Measurements from ENCODE around the gene NNAT. TPM values are rescaled to one million over a fixed set of nuclear protein-coding genes. Genes with fewer than 3 reads are reported as not detected.

Gene NNAT
- total RNA-seq, 2 donors from 2014 or later = 0.93 to 2.1 TPM

DNA sequence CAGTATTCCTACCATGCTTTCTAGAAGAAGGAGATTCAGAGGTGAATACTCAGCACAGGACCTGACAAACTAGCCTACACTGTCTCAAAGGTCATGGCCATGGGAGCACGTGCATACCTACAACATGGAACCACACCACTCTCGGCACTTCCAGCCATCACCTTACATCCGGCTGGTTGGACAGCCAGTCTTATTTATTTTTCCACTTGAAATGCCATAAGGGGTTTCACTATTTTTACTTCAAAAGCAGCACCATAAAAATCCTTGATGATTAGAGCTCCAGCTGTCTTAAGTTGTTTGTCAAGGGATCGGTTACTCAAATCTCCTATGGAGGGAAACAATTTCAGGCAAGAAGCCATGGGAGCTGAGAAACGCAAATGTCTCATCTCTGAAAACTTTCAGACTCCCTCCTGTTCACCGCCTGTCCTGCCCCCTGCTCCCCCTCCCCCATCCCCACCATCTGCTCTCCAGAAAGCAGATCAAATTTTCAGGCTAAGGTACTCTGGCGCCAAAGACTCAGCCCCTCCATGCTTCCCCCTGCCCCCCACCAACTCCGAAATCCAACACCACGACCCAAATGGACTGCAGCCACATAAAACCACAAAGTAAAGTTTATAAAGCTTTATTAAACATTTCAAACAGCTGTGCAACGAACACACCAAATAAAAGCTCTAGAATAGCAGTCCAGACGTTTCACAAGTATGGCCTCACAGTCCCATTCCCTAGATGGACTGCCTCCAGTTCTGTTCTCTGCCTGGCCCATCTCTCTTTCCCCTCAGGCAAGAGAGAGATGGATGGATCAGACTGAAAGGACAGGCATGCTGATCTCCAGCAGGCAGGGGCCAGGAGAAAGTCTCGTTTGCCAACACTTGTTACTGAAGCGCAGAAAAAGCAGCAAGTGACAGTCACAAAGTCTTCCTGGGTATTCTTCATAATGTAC, 4.0 kb upstream of the NNAT start:
- Mint-ChIP-seq H3K9me3 (no peaks in the 10 kb centered on the region), H3K27ac (no peak overlapping the region), H3K36me3 (no peaks in the 10 kb centered on the region)
- ATAC-seq = no peak
- no peak for DNase-seq (ENCODE audit: low spot score in 2 of 2)

DNA sequence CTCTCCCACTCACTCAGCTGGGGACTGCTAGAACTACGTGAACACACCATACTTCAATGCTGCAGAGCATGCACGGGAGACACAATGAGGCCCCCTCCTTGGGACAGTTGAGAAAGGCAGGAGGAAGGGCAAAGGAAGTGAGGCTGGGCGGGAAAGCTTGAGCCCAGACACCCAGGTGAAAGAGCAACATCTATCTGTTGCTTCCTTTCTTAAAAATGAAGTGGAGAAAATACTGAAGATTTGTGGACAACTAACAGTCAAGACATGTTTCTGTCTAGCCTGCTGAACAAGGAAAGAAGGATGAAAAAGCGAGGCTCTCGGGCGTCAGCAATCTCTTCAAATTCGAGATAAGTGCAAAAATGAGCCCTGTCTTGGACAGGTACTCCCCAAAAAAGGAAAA, 3.0 kb upstream of the NNAT start:
- Mint-ChIP-seq H3K36me3 (no peaks in the 10 kb centered on the region), H3K9me3 (no peaks in the 10 kb centered on the region), H3K27ac (peak overlapping the region in 1 of 2 donors; percentile 1)
- ATAC-seq (no peak), DNase-seq (ENCODE audit: low spot score in 2 of 2) (no peak)

DNA sequence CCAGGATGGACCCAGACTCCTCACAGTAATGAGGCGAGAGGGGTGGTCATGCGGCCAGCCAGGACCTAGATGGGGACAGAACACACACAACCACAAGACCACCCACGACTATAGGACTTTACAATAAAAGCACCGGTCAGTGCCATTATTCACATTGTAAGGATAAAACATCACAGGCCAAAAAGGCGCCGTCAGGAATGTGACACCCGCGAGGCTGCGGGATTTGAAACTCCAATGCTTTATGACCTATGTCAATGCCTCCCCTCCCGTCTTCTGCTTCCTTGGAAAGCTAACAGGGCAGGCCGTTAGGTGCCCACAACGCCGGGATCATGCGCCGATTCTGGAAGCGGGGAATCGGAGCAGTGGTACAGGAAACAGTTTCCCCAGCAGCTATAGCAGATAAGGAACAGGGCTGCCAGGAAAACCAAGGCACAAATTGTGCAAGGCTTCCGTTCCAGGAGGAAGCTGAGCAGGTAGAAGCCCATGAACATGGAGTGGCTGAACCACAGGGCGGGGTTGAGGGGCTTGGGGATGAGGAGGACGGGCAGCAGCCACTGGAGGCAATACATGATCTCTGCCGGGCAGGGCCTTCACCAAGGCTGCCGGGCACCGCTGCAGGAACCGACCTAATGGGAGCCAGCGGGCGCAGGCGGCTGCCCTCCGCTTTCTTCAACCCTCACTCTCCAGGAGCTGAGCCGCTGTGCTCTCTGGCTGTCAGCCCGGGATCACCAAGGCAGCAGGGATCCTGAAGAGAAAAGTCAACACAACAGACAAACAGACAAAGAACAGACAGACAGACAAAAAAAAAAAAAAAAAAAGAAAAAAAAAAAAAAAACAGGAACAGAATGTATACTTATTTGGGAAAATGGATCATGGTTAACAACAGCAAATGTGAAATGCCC, 2.2 kb upstream of the NNAT start:
- ATAC-seq = no peak
- no peak for DNase-seq (ENCODE audit: low spot score in 2 of 2)
- no peaks in the 10 kb centered on the region for H3K36me3 Mint-ChIP-seq
- H3K9me3 Mint-ChIP-seq = no peaks in the 10 kb centered on the region
- H3K27ac Mint-ChIP-seq = peak overlapping the region in 1 of 2 donors; percentile 1

DNA sequence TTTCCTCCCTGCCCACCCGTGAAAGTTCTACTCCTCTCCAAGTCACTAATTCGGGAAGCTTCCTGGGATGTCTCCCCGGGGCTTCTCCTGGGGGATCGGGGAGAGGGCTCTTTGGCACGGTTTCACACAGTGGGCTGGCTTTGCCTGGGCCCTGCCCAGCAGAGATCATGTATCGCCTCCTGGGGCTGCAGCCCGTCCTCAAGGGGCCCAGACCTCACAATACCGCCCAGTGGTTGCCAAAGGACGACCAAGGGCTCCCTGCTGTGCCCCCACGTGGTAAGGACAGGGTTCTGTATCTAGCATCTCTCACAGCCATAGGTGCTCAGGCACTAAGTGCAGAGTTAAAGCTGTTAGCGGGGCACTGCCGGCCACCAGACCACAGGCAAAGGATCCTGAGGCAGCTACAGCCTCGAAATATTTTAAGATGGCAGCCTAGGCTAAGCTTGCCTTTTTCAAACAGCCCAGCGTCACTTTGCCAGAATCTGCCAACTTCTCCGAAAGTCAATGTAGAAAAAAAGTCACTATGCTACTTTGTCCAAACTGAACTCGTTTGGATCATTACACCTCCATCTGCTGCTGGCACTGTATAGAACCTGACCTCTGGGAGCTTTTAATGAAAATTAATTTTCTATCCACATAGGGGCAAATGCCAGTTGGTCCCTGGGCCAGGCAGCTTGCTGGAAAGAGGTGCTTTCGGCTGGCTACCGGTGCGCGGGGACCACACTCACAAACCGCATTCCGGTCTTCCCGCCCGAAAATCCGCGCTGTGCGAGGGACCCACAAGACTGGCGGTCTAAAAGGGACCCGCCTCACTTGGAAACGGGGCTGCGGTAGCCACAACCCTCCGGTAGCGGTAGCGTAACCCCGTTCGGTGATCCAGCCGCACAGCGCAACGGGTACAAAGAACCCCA, 1.3 kb upstream of the NNAT start:
- ATAC-seq (no peak), DNase-seq (ENCODE audit: low spot score in 2 of 2) (no peak)
- H3K9me3 Mint-ChIP-seq = no peaks in the 10 kb centered on the region
- no peaks in the 10 kb centered on the region for H3K36me3 Mint-ChIP-seq
- H3K27ac Mint-ChIP-seq = no peak overlapping the region

DNA sequence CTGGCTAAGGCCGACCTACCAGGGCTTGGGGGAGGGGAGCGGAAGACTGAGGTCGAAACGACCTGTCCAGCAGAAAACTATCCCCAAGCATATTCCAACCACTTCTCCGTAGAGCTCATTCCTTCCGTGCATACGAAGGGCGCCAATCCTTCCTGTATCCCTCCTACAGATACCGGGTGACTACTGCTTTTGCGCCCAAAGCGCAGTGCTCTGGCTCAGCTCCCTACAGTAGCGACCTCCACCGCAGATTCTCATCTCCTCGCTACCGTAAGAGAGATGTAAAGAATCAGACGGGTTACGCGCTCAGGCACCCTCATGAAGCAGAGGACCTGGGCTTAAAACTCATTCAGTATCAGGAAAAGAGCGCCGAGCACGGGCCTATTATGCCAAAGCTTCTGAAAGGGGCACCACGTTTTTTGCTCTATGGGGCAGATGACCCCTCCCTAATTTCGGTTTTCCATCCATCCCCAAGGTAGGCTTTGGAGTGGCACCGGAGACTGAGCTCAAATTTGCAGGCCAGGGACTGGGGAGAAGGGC, 563 bp upstream of the NNAT start:
- Mint-ChIP-seq H3K9me3 (no peaks in the 10 kb centered on the region), H3K27ac (no peak overlapping the region), H3K36me3 (no peaks in the 10 kb centered on the region)
- DNase-seq (ENCODE audit: low spot score in 2 of 2) = no peak
- ATAC-seq = peak in 1 of 2 donors; percentile 29

DNA sequence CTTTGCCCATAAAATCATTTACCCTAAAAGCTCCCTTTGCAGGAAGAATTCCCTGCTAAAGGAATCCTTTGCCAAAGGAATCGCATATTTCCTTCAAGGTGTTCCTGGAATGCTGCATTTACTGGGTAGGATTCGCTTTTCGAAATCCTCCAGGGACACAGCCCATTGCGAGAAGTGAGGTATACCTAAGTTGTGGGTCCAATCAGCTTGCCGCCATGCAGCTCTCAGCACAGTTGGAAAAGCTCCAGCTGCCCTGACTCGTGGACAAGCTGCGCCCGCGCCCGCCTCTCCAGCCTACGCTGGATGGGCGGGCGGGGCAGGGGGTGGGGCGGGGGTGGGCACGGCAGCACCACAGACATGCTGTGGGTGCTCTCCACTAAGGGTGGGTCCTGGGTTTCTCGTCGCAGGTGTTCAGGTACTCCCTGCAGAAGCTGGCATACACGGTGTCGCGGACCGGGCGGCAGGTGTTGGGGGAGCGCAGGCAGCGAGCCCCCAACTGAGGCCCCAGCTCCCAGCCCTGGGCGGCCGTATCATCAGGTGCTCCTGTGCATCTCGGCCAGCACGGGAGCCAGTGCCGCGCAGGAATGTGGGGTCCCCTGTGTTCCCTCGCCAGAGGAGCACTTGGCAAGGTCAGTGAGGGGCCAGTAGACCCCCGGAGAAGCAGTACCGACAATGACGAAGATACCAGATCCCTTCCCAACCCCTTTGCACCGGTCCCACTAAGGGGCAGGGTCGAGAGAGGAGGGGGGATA, 1.4 kb downstream of the NNAT start:
- no peak for ATAC-seq
- H3K27ac Mint-ChIP-seq = no peak overlapping the region
- no peaks in the 10 kb centered on the region for H3K9me3 Mint-ChIP-seq
- no peaks in the 10 kb centered on the region for H3K36me3 Mint-ChIP-seq
- DNase-seq (ENCODE audit: low spot score in 2 of 2) = no peak

DNA sequence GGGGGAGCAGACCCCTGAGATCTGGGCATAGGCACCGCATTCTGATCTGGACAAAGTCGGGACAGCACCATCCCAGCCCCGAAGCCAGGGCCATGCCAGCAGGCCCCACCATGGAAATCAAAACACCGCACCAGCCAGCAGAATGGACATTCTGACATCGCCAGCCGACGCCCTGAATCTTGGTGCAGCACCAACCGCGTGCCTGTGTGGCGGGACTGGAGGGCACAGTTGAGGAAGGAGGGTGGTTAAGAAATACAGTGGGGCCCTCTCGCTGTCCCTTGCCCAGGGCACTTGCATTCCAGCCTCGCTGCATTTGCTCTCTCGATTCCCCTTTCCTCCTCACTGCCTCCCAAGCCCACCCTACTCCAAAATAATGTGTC, 2.0 kb downstream of the NNAT start:
- no peaks in the 10 kb centered on the region for H3K9me3 Mint-ChIP-seq
- H3K36me3 Mint-ChIP-seq = no peaks in the 10 kb centered on the region
- H3K27ac Mint-ChIP-seq = no peak overlapping the region
- DNase-seq (ENCODE audit: low spot score in 2 of 2) (no peak), ATAC-seq (no peak)

DNA sequence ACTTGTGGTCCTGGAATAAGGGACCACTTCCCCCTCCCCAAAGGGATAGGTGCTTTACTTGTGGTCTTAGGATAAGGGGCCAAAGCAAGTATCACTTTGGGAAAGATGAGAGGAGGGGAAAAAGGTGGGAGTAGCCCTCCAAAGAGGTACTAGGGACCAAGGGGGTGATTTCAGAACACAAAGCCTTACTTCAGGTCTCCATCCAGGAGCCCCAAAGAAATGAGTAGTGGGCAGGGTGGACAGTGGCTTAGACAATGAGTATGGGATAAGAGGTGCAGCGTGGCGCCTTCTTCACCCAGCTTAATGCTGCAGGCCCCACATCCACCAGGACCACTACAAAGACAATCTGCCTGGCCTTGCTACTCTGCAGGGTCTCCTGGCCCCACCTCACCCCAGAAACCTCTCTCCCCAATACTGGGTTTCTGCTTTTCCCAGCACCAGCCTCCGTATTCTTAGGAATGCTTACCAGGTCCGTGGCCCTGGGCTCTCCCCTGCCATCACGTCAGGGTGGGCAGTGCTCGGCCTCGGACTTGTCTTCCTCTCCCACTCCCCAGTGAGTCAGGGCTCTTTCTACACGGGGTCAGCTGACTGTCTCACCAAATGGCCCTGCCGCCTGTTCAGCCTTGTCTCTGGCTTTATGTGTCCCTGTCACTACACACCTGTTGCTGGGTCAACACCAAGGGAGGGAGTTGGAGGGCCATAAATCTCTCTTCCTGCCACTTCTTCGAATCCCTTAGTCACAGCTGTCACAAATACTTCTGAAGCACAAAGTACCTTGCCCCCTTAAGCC, 3.1 kb downstream of the NNAT start:
- peak overlapping the region in 1 of 2 donors; percentile 1 for H3K27ac Mint-ChIP-seq
- DNase-seq (ENCODE audit: low spot score in 2 of 2) (no peak), ATAC-seq (no peak)
- H3K9me3 Mint-ChIP-seq = no peaks in the 10 kb centered on the region
- no peaks in the 10 kb centered on the region for H3K36me3 Mint-ChIP-seq

DNA sequence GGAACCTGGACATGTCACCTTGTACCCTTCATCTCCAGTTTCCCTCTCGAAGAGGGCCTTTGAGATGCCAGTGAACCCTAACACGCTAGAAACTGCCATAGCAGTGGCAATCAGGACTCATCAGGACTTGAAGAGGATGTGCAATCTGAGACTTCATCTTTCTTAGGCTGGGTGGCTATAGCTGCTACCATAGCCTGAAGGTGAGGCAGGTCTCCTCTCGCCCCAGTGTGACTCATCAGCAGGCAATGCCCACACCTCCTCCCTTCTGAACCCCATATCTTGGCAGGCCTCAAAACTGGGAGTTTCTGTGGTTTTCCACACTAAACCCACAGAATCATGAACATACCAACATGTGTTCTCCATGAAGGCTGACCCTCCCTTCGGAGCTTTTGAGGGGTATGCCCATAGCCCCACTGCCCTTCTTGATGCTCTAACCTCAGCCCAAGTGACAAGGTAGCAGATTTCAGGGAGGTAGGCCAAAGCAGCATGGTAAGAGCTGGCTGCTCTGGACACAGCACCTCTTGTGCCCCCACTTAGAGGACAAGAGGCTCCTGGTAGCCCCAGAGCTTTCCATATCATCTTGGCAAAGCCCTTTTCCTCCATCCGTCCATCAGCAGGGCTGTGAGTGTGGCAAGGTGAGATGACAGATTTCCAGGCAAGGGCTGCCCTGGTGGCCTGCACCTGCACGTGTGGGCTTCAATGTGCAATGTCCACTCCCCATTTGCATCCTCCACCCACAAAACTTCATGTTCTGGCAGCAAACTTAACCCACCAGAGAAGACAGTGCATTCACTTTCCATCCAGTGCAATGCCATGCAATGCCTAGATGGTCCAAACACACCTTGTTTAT, 4.0 kb downstream of the NNAT start:
- DNase-seq (ENCODE audit: low spot score in 2 of 2) (no peak), ATAC-seq (peak in 1 of 2 donors; percentile 35)
- Mint-ChIP-seq H3K36me3 (no peaks in the 10 kb centered on the region), H3K27ac (peak overlapping the region; percentile 1 to 53), H3K9me3 (no peaks in the 10 kb centered on the region)

DNA sequence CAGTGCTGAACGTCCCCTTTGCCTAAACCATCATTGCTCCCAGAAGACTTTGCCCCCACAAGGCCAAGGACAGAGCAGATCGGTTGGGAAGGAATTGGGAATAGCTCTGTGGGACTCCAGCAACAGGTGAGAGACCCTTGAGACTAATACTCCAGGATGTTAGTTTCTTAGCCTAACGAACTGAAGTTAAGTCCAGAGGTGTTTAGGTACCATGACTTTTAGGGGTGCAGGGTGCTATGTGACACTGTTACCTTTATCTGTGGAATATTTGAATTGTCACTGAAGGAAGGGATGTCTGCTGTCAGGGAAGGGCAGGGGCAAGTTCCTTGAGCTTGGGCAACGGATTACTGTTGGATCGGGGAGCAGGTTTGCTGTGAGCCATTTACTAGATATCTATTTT, 4.8 kb downstream of the NNAT start:
- Mint-ChIP-seq H3K9me3 (no peaks in the 10 kb centered on the region), H3K36me3 (no peaks in the 10 kb centered on the region), H3K27ac (peak overlapping the region in 1 of 2 donors; percentile 53)
- ATAC-seq = no peak
- DNase-seq (ENCODE audit: low spot score in 2 of 2) = no peak

DNA sequence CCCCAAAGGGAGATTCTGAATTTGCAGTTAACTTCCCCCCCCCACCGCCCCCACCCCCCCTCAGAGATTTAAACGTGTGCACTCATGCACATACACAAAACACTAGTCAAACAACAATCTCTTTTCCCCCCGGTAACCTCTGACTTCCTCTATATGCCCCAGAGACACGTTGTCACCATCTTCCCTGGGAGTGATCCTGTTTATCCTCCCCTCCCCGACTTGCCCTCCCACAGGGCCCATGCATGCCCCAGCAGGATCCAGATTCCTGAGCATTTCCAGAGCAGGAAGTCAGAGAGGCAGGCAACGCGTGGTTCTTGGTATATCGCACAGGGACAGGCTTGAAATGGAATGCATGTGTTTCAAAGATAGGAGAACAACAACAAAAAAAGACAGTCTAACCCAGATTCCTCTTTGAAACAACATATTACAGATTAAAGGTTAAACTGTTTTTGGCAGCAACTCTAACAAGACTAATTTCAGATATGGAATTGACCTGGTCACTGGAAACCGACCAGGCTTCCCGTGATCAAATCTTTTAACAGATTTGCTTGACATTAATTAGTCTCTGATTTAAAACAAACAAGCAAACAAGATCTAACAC, 5.3 kb downstream of the NNAT start:
- no peak for ATAC-seq
- no peak for DNase-seq (ENCODE audit: low spot score in 2 of 2)
- no peaks in the 10 kb centered on the region for H3K9me3 Mint-ChIP-seq
- peak overlapping the region; percentile 96 to 100 for H3K27ac Mint-ChIP-seq
- H3K36me3 Mint-ChIP-seq = no peaks in the 10 kb centered on the region

DNA sequence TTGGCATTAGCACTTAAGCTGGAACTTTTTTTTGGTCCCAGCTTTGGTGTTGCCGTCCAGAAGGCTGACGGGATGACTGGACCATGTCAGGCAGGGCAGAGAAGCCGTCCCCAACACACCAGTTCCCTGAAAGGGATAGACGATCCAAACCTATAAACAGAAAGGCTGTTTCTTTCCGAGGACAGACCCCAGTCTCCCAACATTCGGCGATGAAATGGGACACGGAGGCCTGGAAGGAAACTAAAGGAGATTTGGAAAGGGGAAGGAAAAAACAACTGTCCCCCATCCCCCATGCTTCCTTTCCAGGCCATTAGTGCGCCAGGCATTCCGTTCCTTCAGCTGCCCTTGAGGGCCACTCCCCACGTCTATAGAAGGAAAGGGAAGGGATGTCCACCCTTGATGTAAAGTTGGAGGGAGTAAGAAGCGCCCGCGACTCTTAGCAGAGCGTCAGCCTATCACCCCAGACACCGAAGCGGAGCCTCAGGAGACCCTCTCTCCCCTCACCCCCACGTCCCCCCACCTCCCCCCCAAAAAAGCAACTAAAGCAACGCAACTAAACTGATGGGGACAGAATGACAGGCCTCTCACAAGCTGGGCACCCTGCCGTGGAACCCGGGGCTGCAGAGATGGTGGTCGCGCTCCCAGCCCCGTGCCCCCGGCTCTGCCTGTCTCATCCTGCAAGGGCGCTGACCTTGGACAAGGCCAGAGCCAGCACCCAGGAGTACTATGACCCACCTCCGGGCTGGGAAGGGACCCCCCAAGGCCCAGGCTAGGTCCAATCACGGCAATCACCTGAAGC, 6.0 kb downstream of the NNAT start:
- Mint-ChIP-seq H3K9me3 (no peaks in the 10 kb centered on the region), H3K27ac (peak overlapping the region; percentile 96 to 100), H3K36me3 (no peaks in the 10 kb centered on the region)
- ATAC-seq (no peak), DNase-seq (ENCODE audit: low spot score in 2 of 2) (no peak)
